Muscle layer of duodenum (tissue), 2 donors: ENCODE data around the gene RNPC3.

Source experiments
- H3K27ac ChIP-seq: one replicate; pipeline ENCODE4 v1.7.0; 2013; ENCODE audit warnings: mild to moderate bottlenecking, low read length
- H3K27me3 ChIP-seq: one replicate; pipeline ENCODE4 v1.7.0; 2013; ENCODE audit warnings: low read depth, mild to moderate bottlenecking, control low read depth, low read length
- H3K36me3 ChIP-seq, 2 donors: one replicate each; pipeline ENCODE4 v1.7.0; 2013; ENCODE audit warnings: low read length in 2 of 2, control low read depth in 1 of 2, mild to moderate bottlenecking in 1 of 2; ENCODE audit not compliant: insufficient read depth in 2 of 2, control insufficient read depth in 1 of 2
- H3K4me1 ChIP-seq, 2 donors: one replicate each; pipeline ENCODE4 v1.7.0; 2013; ENCODE audit warnings: low read length in 2 of 2, mild to moderate bottlenecking in 2 of 2, control low read depth in 1 of 2, moderate library complexity in 1 of 2; ENCODE audit not compliant: insufficient read depth in 2 of 2, control insufficient read depth in 1 of 2
- H3K4me3 ChIP-seq, 2 donors: one replicate each; pipeline ENCODE4 v1.7.0; 2013; ENCODE audit warnings: low read length in 2 of 2, low read depth in 1 of 2, mild to moderate bottlenecking in 1 of 2
- H3K9me3 ChIP-seq, 2 donors: one replicate each; pipeline ENCODE4 v1.7.0; 2013; ENCODE audit warnings: low read length in 2 of 2, control low read depth in 1 of 2, mild to moderate bottlenecking in 1 of 2; ENCODE audit not compliant: control insufficient read depth in 1 of 2
- donor health status: healthy.

The RNPC3 gene, protein sequence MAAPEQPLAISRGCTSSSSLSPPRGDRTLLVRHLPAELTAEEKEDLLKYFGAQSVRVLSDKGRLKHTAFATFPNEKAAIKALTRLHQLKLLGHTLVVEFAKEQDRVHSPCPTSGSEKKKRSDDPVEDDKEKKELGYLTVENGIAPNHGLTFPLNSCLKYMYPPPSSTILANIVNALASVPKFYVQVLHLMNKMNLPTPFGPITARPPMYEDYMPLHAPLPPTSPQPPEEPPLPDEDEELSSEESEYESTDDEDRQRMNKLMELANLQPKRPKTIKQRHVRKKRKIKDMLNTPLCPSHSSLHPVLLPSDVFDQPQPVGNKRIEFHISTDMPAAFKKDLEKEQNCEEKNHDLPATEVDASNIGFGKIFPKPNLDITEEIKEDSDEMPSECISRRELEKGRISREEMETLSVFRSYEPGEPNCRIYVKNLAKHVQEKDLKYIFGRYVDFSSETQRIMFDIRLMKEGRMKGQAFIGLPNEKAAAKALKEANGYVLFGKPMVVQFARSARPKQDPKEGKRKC

DNA sequence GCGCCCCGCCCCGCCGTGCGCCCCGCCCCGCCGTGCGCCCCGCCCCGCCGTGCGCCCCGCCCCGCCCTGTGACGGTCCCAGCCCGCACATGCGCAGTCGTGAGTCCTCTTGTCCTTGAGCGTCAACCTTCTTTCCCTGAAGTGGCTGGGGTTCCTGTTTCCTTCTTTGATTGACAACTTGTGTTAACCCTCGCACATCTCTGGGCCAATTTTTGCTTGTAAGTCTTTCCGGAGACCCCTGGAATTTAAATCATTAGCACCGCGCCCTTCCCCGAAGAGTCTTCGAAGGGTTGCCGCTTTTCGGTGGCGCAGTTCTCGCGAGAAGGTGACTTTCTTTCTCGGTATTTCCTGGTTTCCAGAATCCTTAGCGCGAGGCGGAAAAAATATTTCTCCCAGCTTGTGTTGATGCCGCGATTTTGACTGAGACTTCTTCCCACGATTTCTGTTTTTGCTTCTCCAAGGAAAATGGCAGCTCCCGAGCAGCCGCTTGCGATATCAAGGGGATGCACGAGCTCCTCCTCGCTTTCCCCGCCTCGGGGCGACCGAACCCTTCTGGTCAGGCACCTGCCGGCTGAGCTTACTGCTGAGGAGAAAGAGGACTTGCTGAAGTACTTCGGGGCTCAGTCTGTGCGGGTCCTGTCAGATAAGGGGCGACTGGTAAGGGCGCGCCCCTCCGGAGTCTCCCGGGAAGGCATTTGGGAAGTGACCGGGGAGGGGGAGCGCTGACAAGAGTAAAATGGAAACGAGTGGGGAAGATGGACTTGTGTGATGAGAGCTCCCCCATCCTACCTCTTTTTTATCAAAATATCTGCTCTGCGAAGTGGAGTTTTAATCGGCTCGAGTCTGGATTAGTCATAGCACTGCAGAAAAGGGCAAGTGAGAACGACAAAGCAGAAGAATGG lies at the start of gene RNPC3:
Gene RNPC3 (plus strand): TSS at position 93 of the 901 bp plus-strand sequence. CDS start 372 bp downstream, at position 465.
- H3K36me3 ChIP-seq = peaks cover 0 to 4% of the 10 kb centered on the region in 2 donors
- peaks cover 15 to 19% of the 10 kb centered on the region in 2 donors for H3K4me1 ChIP-seq
- peak within 1 kb of the TSS; percentile 87 to 94 for H3K4me3 ChIP-seq
- H3K9me3 ChIP-seq = no peaks in the 10 kb centered on the region
- H3K27ac ChIP-seq = peak within 1 kb of the TSS; percentile 98
- no peaks in the 10 kb centered on the region for H3K27me3 ChIP-seq

DNA sequence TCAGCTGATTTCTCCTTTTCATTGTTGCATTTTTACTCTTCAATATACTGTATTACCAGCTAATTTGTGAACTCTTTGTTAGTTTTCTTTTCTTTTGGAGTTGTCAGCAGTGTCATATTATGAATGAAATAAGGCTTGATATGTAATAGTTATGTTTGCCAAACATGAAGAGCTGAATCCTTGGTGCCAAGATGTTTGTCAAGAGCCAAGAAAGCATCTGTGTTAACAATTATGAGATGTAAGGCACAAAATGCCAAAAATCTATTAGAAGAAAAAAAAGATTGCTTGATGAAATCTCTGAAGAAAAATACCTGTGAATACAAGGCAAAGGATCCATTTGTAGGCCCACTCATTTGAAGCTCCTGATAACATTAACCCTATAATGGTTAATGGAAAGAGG lies 48.4 kb upstream of the RNPC3 start:
- Histone ChIP-seq H3K4me3 (no peak overlapping the region), H3K27me3 (no peaks in the 10 kb centered on the region), H3K27ac (no peak overlapping the region), H3K4me1 (no peaks in the 10 kb centered on the region), H3K36me3 (no peaks in the 10 kb centered on the region), H3K9me3 (no peaks in the 10 kb centered on the region)

DNA sequence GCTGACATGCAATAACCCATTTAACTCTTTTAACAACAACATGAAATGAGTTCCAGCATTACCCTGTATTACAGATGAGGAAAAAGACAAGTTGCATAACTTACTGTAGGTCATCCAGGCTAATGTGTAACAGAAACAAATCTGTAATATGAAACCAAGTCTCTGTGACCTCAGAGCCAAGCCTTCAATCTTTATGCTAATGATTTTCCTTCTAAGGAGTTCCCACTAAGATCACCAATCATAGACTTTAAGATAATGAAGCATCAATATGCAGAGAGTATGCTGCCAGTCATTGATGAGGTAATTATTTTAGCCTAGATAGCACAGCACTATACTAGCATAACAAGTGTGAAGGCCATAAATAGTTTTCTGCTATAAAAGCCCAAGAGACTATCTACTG lies 35.6 kb upstream of the RNPC3 start:
- Histone ChIP-seq H3K4me1 (no peaks in the 10 kb centered on the region), H3K27ac (no peak overlapping the region), H3K9me3 (no peaks in the 10 kb centered on the region), H3K4me3 (no peak overlapping the region), H3K27me3 (no peaks in the 10 kb centered on the region), H3K36me3 (no peaks in the 10 kb centered on the region)

DNA sequence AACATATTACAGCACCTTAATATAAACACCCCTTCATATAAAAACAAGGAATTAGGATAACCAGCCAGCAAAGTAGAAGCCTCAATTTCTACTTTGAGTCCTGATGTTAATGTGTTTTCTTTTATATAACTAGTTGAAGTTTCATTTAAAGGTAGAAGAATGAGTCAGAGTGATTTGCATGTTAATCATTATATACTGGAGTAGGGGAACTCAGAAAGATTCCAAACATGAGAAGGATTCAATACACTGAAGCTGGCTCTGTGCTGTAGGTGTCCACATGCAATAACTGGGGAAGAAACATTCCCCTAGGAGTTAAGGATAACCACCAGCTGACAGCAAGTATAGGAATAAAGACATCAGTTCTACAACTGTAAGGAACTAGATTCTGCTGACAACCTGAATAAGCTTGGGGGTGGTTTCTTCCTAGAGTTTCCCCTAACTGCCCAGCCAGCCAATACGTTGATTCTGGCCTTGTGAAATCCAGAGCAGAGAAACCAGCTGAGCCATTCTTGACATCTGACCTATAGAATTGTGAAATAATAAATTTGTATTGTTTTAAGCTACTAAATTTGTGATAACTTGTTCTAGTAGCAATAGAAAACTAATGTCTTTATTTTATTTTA lies 33.4 kb upstream of the RNPC3 start:
- Histone ChIP-seq H3K4me1 (no peaks in the 10 kb centered on the region), H3K27me3 (no peaks in the 10 kb centered on the region), H3K36me3 (no peaks in the 10 kb centered on the region), H3K4me3 (no peak overlapping the region), H3K9me3 (no peaks in the 10 kb centered on the region), H3K27ac (no peak overlapping the region)

DNA sequence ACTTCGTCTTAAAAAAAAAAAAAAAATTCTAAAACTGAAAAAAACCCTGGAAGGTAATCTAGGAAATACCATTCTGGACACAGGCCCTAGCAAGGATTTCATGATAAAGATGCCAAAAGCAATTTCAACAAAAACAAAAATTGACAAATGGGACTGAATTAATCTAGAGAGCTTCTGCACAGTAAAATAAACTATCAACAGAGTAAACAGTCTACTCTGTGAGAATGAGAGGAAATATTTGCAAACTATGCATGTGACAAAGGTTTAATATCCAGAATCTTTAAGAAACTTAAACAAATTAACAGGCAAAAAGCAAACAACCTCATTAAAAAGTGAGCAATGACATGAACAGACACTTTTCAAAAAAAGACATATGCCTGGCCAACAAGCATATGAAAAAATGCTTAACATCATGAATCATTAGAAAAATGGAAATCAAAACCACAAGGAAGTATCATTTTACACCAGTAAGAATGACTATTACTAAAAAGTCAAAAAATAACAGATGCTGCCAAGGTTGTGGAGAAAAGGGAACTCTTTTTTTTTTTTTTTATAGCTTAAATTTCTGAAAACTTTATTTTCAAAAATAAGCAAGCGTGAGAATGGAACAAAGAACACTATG lies 29.4 kb upstream of the RNPC3 start:
- H3K27ac ChIP-seq = no peak overlapping the region
- H3K4me3 ChIP-seq = no peak overlapping the region
- H3K4me1 ChIP-seq = no peaks in the 10 kb centered on the region
- no peaks in the 10 kb centered on the region for H3K9me3 ChIP-seq
- no peaks in the 10 kb centered on the region for H3K27me3 ChIP-seq
- no peaks in the 10 kb centered on the region for H3K36me3 ChIP-seq

DNA sequence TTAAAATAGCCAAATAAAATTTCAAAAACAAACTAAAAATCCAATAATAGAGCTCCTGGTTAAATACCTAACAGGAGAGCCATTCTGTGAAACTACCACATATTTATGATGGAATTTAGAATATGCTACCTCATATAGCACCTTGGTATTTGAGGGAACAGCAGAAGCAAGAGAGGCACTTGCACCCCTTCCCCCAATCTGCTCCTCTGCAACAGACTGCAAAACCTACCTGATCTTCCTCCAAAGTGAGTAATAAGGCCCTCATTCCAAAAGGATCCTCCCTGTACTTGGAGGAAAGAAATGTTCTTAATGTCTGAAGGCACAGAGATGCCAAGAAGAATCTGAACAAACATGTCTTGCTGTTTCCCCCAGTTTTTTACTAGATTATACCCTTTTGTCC lies 28.1 kb upstream of the RNPC3 start:
- Histone ChIP-seq H3K27me3 (no peaks in the 10 kb centered on the region), H3K9me3 (no peaks in the 10 kb centered on the region), H3K27ac (no peak overlapping the region), H3K4me3 (no peak overlapping the region), H3K36me3 (no peaks in the 10 kb centered on the region), H3K4me1 (no peaks in the 10 kb centered on the region)

DNA sequence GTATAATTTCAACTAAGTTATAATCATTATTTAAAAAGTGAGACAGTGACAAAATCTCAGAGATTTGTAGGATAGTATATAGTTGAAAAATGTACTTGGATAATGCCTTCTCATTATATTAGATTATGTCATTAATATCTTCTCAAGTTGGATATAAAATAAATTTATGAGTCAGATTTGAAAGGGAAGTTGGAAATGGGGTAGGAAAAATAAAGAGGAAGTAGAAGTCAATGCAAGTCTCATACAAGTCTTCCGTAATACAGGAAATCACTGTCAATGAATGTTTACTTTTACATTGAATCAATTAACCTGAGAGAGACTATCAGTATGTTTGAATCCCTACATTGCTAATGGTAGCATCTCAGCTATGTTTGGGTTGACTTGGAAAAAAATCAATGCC lies 16.2 kb upstream of the RNPC3 start:
- Histone ChIP-seq H3K36me3 (no peaks in the 10 kb centered on the region), H3K9me3 (no peaks in the 10 kb centered on the region), H3K4me1 (no peaks in the 10 kb centered on the region), H3K27me3 (no peaks in the 10 kb centered on the region), H3K27ac (no peak overlapping the region), H3K4me3 (no peak overlapping the region)

DNA sequence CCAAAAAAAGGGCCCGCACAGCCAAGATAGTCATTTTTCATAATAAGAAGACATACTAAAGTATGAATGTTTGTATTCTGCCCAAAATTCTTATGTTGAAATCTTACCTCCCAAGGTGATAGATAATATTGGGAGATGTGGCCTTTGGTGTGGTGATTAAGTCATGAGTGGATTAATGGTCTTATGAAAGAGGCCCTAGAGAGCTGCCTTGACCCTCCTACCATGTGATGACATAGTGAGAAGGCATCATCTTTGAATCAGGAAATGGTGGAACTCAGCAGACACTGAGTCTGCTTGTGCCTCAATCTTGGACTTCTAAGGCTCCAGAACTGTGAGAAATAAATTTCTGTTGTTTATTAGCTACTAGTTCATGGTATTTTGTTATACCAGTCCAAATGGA lies 11.8 kb upstream of the RNPC3 start:
- Histone ChIP-seq H3K4me3 (no peak overlapping the region), H3K9me3 (no peaks in the 10 kb centered on the region), H3K27me3 (no peaks in the 10 kb centered on the region), H3K27ac (no peak overlapping the region), H3K36me3 (no peaks in the 10 kb centered on the region), H3K4me1 (no peaks in the 10 kb centered on the region)

DNA sequence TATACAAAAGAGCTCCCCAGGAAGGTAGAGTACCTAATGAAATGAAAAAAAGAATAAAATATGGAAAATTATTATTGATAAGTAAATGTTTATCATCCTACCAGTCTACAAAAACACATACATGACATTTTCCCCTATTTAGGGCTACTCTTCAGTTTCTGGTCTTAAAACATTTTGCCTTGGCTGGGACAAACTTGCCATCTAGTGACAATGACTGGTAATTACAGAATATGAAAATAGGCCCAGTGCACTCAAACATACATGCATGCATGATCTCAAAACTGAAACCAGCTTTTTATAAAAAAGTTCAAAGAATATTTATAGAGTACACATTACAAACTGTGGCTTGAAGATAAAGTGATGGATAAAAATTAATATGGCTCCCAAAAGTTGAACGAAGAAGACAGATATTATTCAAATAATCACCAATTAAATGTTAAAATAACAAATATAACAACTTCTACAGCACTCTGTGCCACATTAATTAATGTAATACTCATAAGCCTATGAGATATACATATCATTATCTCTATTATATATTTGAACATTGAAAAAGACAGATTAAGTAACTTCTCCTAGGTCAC lies 10.5 kb upstream of the RNPC3 start:
- H3K27me3 ChIP-seq = no peaks in the 10 kb centered on the region
- H3K36me3 ChIP-seq = no peaks in the 10 kb centered on the region
- no peaks in the 10 kb centered on the region for H3K9me3 ChIP-seq
- no peaks in the 10 kb centered on the region for H3K4me1 ChIP-seq
- no peak overlapping the region for H3K27ac ChIP-seq
- H3K4me3 ChIP-seq = no peak overlapping the region

DNA sequence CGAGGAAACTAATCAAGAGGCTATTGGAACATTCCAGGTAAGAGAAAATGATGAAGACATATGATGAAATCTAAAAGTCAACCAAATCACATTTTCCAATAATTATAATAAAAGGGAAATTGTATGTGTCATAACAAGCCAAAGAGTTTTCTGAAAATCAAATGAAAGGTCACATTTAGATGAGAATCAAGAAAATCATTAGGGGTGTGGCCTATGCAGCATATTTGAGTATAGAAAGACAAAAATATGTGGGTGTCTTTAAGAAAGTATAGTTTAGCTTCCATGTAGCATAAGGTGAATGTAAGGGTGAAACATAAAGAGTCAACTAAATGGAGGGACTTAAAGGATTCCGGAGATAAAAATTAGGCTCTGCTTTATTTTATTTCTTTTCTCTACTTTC lies 9.2 kb upstream of the RNPC3 start:
- Histone ChIP-seq H3K27ac (no peak overlapping the region), H3K4me1 (no peaks in the 10 kb centered on the region), H3K27me3 (no peaks in the 10 kb centered on the region), H3K9me3 (no peaks in the 10 kb centered on the region), H3K4me3 (no peak overlapping the region), H3K36me3 (no peaks in the 10 kb centered on the region)
